ENCODE results near the gene SYTL3. TPM values are rescaled to one million over a fixed set of nuclear protein-coding genes. Genes with fewer than 3 reads are reported as not detected.

The SYTL3 gene
- total and polyA plus RNA-seq, 2 of the 8 experiments (the other 6 are each of a cell fraction or from before 2014, with no cell fraction given): 0.27 to 0.99 TPM

- H3K4me3 ChIP-seq (ENCODE audit: extremely low read depth in 1 of 4, insufficient read depth in 2 of 4, low read depth in 3 of 4, low read length in 4 of 4): peak within 1 kb of the TSS; percentile 91 to 97 (median 95)
- no peak within 1 kb of the TSS for H3K4ac ChIP-seq (replicated peaks; ENCODE audit: insufficient read length, low read depth, low read length)
- ChIA-PET CTCF (ENCODE audit: partially characterized antibody) (interaction anchor here (1.0 to 4.6 kb wide), 5 partner anchors 16 to 490 kb away, joined by 3 to 30 read pairs (median 4); no protein-coding TSS in a partner anchor), POLR2A (ENCODE audit: partially characterized antibody) (interaction anchor here (0.9 to 3.3 kb wide), 17 partner anchors 9 to 466 kb away, joined by 3 to 13 read pairs (median 4); no protein-coding TSS in a partner anchor)
- H3K36me3 ChIP-seq (ENCODE audit: control insufficient read depth in 2 of 4, insufficient read depth in 4 of 4, low read length in 3 of 4): no peaks in the 10 kb centered on the region
- no peak within 1 kb of the TSS for H2BK15ac ChIP-seq (ENCODE audit: low read length)
- no peak within 1 kb of the TSS for H3K23ac ChIP-seq (ENCODE audit: insufficient read length)
- 0% methylated on average over 26 of the region's 81 CpGs; no CpG with 5 or more reads in 1 of the 2 experiments for WGBS, 2 experiments (ENCODE audit: extremely low coverage in 1 of 2, insufficient coverage in 1 of 2, insufficient read length in 1 of 2, insufficient replicate concordance in 2 of 2, low coverage in 1 of 2, low lambda C conversion rate in 2 of 2, missing lambda C conversion rate in 1 of 2)
- peak; percentile 80 to 99 for DNase-seq (ENCODE audit: low read depth in 1 of 2, low spot score in 2 of 2)
- no peak within 1 kb of the TSS; the same call in 1 of the 2 replicates for H2BK12ac ChIP-seq (ENCODE audit: low read depth, low read length)
- peak within 1 kb of the TSS; percentile 88 to 98 (median 92) for H3K9ac ChIP-seq (replicated peaks in 1 of 4; ENCODE audit: extremely low read depth in 1 of 4, low read depth in 3 of 4, low read length in 3 of 4)
- no peak for FAIRE-seq
- H2AK5ac ChIP-seq (ENCODE audit: low read depth, low read length): no peak within 1 kb of the TSS
- H2BK120ac ChIP-seq (replicated peaks; ENCODE audit: low read depth, low read length): no peak within 1 kb of the TSS
- peaks cover 0 to 4% (median 0%) of the 10 kb centered on the region in 4 experiments; a peak in 2 of 7 replicates for H3K27me3 ChIP-seq (replicated peaks in 1 of 4; ENCODE audit: control insufficient read depth in 3 of 4, extremely low read depth in 1 of 4, insufficient read depth in 3 of 4, low read length in 3 of 4)
- peak within 1 kb of the TSS; percentile 77 for H3K56ac ChIP-seq (replicated peaks; ENCODE audit: insufficient read length, low read depth, low read length)
- H3K4me1 ChIP-seq (replicated peaks in 1 of 4; ENCODE audit: control insufficient read depth in 3 of 4, insufficient read depth in 4 of 4, low read length in 3 of 4): peaks cover 0 to 7% (median 3%) of the 10 kb centered on the region in 4 experiments; a peak in 2 of 7 replicates
- H3K79me2 ChIP-seq (ENCODE audit: control insufficient read depth in 1 of 2, insufficient read depth in 2 of 2, low read length in 2 of 2): peaks cover 0 to 23% of the 10 kb centered on the region in 2 experiments; a peak in 2 of 4 replicates
- H4K20me1 ChIP-seq (replicated peaks in 1 of 2; ENCODE audit: control insufficient read depth in 1 of 2, insufficient read depth in 2 of 2, low read length in 2 of 2): peaks cover 0 to 12% of the 10 kb centered on the region in 2 experiments
- no peak within 1 kb of the TSS for H4K91ac ChIP-seq (replicated peaks; ENCODE audit: insufficient read length, low read length)
- H3K4me2 ChIP-seq (ENCODE audit: insufficient read depth in 1 of 2, low read depth in 2 of 2, low read length in 2 of 2): peak within 1 kb of the TSS; percentile 69 to 74
- H4K8ac ChIP-seq (ENCODE audit: extremely low read depth, insufficient read depth, low read length): peak within 1 kb of the TSS; percentile 98; the same call in 1 of the 2 replicates
- no peaks in the 10 kb centered on the region for H3K9me3 ChIP-seq (ENCODE audit: insufficient read depth in 2 of 2, low read depth in 1 of 2, low read length in 1 of 2)
- no peak within 1 kb of the TSS for H2BK20ac ChIP-seq (ENCODE audit: low read length)
- peak within 1 kb of the TSS; percentile 89 for H3K18ac ChIP-seq (ENCODE audit: extremely low read depth, low read length)
- H3K14ac ChIP-seq (ENCODE audit: insufficient read length): no peak within 1 kb of the TSS
- H2BK5ac ChIP-seq (ENCODE audit: low read depth, low read length): peak within 1 kb of the TSS; percentile 94; the same call in 1 of the 2 replicates
- H2AFZ ChIP-seq (ENCODE audit: low read length): peak within 1 kb of the TSS; percentile 94
- peaks cover 10% of the 10 kb centered on the region; the same call in 1 of the 2 replicates for H3K79me1 ChIP-seq (ENCODE audit: low read depth, low read length)
- peak within 1 kb of the TSS; percentile 93 for H4K5ac ChIP-seq (ENCODE audit: insufficient read length, low read depth, low read length)
- H3K27ac ChIP-seq (ENCODE audit: low read depth, low read length): peak within 1 kb of the TSS; percentile 91
- peaks cover 3% of the 10 kb centered on the region for H3K23me2 ChIP-seq (ENCODE audit: low read depth, low read length)
- TF ChIP-seq GTF2F1 (IDR thresholded peaks at IDR 0.05; ENCODE audit: borderline replicate concordance, low read depth, low read length): no peak
- no peak for TF ChIP-seq CTBP2 (IDR thresholded peaks at IDR 0.05; ENCODE audit: borderline replicate concordance, insufficient read depth, insufficient read length, low read length)
- TF ChIP-seq CHD1 (IDR thresholded peaks at IDR 0.05; ENCODE audit: low read depth, low read length): no peak
- TF ChIP-seq BRCA1 (IDR thresholded peaks at IDR 0.05; ENCODE audit: low read depth, low read length): no peak
- no peak for TF ChIP-seq ATF3 (IDR thresholded peaks at IDR 0.05; ENCODE audit: insufficient read depth, low read depth, low read length)
- peak; percentile 52; the same call in 1 of the 2 replicates for TF ChIP-seq E2F6 (IDR thresholded peaks at IDR 0.05)
- no peak for TF ChIP-seq TEAD4 (IDR thresholded peaks at IDR 0.05; ENCODE audit: low read depth, low read length)
Observed at GRCh38 chr6:158644231-158645063, 5.4 kb upstream of the SYTL3 start, which contains the start of gene DYNLT1. DYNLT1 (minus strand) TSS chr6:158644743; CDS start chr6:158644708, 35 bp downstream.
